Measurements from ENCODE around the gene SLC25A23.
"Not testable (repeated sequence)": the region's sequence is repeated elsewhere in the genome, so short reads cannot be mapped to it uniquely, and the experiment has no call there.

SLC25A23 gene

GRCh38 chr19:6433165-6433564 is 26.4 kb downstream of the SLC25A23 start:
- TF ChIP-seq CTCF (IDR thresholded peaks at IDR 0.05; ENCODE audit: low read depth, low read length): no peak
- DNase-seq (ENCODE audit: low read depth, low spot score): no peak
- no peak overlapping the region for H3K4me3 ChIP-seq (ENCODE audit: low read depth, low read length)
- in situ Hi-C loops (cut with HindIII; ENCODE audit: low sequenced_read_pairs): no loop called here

GRCh38 chr19:6431891-6432290 is 27.7 kb downstream of the SLC25A23 start:
- in situ Hi-C loops (cut with HindIII; ENCODE audit: low sequenced_read_pairs): no loop called here
- TF ChIP-seq CTCF (IDR thresholded peaks at IDR 0.05; ENCODE audit: low read depth, low read length): no peak
- H3K4me3 ChIP-seq (ENCODE audit: low read depth, low read length): no peak overlapping the region
- no peak for DNase-seq (ENCODE audit: low read depth, low spot score)

GRCh38 chr19:6429419-6430221 is 30.0 kb downstream of the SLC25A23 start:
- H3K4me3 ChIP-seq (ENCODE audit: low read depth, low read length): no peak overlapping the region
- DNase-seq (ENCODE audit: low read depth, low spot score): no peak
- in situ Hi-C loops (cut with HindIII; ENCODE audit: low sequenced_read_pairs): no loop called here
- TF ChIP-seq CTCF (IDR thresholded peaks at IDR 0.05; ENCODE audit: low read depth, low read length): no peak

- DNase-seq (ENCODE audit: low read depth, low spot score); in situ Hi-C loops (cut with HindIII; ENCODE audit: low sequenced_read_pairs); H3K4me3 ChIP-seq (ENCODE audit: low read depth, low read length): not testable (repeated sequence)
Observed at GRCh38 chr19:6428692-6429418, 30.7 kb downstream of the SLC25A23 start.

- in situ Hi-C loops (cut with HindIII; ENCODE audit: low sequenced_read_pairs): no loop called here
- TF ChIP-seq CTCF (IDR thresholded peaks at IDR 0.05; ENCODE audit: low read depth, low read length): no peak
- no peak for DNase-seq (ENCODE audit: low read depth, low spot score)
- no peak overlapping the region for H3K4me3 ChIP-seq (ENCODE audit: low read depth, low read length)
Observed at GRCh38 chr19:6427131-6427530, 32.5 kb downstream of the SLC25A23 start.

GRCh38 chr19:6425732-6426620 is 33.6 kb downstream of the SLC25A23 start:
- peak overlapping the region; percentile 6 for H3K4me3 ChIP-seq (ENCODE audit: low read depth, low read length)
- in situ Hi-C loops (cut with HindIII; ENCODE audit: low sequenced_read_pairs): no loop called here
- TF ChIP-seq CTCF (IDR thresholded peaks at IDR 0.05; ENCODE audit: low read depth, low read length): no peak
- DNase-seq (ENCODE audit: low read depth, low spot score): no peak

All from astrocyte of the spinal cord (primary cell).